GM23248 (cell line): Measurements from ENCODE around the gene CRISPLD2.

Source experiments
- EZH2 ChIP-seq: fragments of 200-600 bp; sonication (generic); IDR thresholded peaks from 2 replicates; pipeline ENCODE4 v1.6.1; 2018; ENCODE audit warnings: antibody characterized with exemption, mild to moderate bottlenecking; ENCODE audit not compliant: insufficient read depth, poor library complexity, severe bottlenecking
- EZH2phosphoT487 ChIP-seq: fragments of 200-600 bp; sonication (generic); IDR thresholded peaks from 2 replicates; pipeline ENCODE4 v1.6.1; 2018; ENCODE audit warnings: antibody characterized with exemption, moderate library complexity, mild to moderate bottlenecking, low read depth; ENCODE audit not compliant: insufficient read depth

GRCh38 chr16:84914273-84914672, 94.5 kb downstream of the CRISPLD2 start:
- no peak for TF ChIP-seq EZH2
- TF ChIP-seq EZH2phosphoT487: no peak
